Suprapubic skin (tissue), 4 donors: ENCODE measurements around the gene SH3TC1.

Experiments used
- EP300 ChIP-seq: sonication (generic); formaldehyde crosslinking; IDR thresholded peaks from one replicate; pipeline ENCODE4 v1.6.1; 2017; ENCODE audit warnings: antibody characterized with exemption
- POLR2A ChIP-seq, 2 donors: fragments of 450-650 bp; IDR thresholded peaks; one replicate each; pipeline ENCODE4 v1.6.1; 2017; ENCODE audit warnings: antibody characterized with exemption in 2 of 2, mild to moderate bottlenecking in 2 of 2, moderate library complexity in 2 of 2
- POLR2AphosphoS5 ChIP-seq, 3 donors: sonication (generic); formaldehyde crosslinking; IDR thresholded peaks; one replicate each; pipeline ENCODE4 v1.6.1; 2017; ENCODE audit warnings: antibody characterized with exemption in 3 of 3
- TF ChIP-seq, protein P1 (sequence below), 2 donors: fragments of 200-600 bp in 1 of 2; fragments of 450-650 bp in 1 of 2; sonication (generic) in 1 of 2; IDR thresholded peaks; one replicate each; pipeline ENCODE4 v1.5.1; 2016 to 2019; ENCODE audit warnings: antibody characterized with exemption in 2 of 2, mild to moderate bottlenecking in 1 of 2, moderate library complexity in 1 of 2

DNA sequence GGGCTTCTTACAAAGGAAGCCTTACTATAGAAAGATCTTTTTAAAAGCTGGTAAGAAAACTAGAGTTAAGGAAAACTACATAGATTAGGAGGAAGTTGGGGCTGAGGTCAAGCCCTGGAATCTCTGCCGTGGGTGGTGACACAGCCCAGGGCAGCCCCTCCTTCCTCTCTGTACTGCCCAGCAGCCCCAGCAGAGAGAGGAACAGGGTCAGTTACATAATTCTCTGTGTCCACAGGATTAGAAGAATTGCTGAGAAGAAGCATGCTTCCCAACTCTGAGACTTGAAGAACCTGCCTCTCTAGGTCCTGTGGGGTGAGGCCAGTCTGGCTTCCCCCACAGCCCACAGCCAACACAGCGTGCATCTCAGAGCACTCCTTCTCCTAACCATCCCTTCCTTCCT lies 31.3 kb upstream of the SH3TC1 start:
- TF ChIP-seq, protein P1, sequence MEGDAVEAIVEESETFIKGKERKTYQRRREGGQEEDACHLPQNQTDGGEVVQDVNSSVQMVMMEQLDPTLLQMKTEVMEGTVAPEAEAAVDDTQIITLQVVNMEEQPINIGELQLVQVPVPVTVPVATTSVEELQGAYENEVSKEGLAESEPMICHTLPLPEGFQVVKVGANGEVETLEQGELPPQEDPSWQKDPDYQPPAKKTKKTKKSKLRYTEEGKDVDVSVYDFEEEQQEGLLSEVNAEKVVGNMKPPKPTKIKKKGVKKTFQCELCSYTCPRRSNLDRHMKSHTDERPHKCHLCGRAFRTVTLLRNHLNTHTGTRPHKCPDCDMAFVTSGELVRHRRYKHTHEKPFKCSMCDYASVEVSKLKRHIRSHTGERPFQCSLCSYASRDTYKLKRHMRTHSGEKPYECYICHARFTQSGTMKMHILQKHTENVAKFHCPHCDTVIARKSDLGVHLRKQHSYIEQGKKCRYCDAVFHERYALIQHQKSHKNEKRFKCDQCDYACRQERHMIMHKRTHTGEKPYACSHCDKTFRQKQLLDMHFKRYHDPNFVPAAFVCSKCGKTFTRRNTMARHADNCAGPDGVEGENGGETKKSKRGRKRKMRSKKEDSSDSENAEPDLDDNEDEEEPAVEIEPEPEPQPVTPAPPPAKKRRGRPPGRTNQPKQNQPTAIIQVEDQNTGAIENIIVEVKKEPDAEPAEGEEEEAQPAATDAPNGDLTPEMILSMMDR (IDR thresholded peaks at IDR 0.05) = no peak
- TF ChIP-seq EP300 = no peak
- TF ChIP-seq POLR2A (IDR thresholded peaks at IDR 0.05) = no peak
- no peak for TF ChIP-seq POLR2AphosphoS5 (IDR thresholded peaks at IDR 0.05)
